SW 1271 (cell line): ENCODE measurements around the gene ITPKB.
"Not testable (repeated sequence)": the region's sequence is repeated elsewhere in the genome, so short reads cannot be mapped to it uniquely, and the experiment has no call there.

Experiments
- DNase-seq, 2 experiments: peaks; one replicate each; lab custom pipeline; 2025; lab: John Stamatoyannopoulos, UW

The ITPKB gene

DNA sequence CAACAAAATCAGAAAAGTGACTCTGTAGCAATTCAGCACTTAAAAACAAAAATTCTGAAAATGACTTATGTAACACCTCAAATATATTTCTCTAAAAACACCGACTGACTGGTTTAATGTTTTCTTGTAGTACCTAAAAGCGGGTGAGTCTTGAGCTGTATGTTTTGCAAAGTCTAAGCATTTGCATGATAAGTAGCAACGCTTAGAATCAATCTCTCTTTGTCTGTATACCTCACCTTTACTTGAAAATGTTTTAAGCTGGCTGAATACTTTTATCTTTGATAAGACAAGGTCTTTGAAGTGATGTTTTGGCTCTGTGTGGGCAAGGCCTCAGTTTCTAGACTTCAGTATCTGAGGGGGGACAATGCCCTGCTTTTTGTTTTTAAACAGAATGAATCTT lies 8.2 kb downstream of the ITPKB start:
- DNase-seq, result no peak

DNA sequence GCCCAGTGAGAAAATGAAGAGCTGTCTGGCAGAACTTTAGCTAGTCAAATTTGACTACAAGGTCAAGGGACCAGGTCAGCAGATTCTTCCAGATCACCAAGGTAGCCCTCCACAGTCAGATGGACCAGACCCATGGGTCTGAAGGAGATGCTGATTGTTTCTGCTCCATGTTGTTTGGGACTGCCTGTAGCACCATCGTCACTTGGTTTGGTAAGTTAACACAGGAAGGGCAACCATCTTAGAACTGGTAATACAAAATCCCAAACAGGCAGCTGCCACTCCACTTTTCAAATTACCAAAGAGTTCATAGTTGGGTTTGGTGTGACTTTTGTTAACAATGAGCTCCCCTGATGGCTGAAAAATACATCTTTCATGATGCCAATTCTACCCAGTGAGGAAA lies 9.0 kb downstream of the ITPKB start:
- no peak for DNase-seq

DNA sequence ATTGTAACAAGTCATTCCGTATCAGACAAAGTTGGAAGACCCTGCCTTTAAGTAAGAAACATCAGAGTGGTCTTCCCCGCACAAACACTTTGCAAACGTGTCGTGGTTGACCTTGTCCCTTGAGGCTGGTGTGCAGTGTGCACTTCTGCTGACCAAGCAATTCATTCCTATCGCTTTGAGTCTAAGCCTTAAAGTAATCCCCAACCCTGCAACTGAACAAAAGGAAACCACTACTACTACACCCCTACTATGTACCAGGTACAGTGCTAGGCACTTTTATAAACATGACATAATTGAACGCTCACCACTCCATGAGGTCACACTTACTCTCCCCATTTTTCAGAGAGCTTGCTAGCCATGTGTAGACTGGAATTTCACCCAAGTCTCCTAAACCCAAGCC lies 10.6 kb downstream of the ITPKB start:
- no peak for DNase-seq

DNA sequence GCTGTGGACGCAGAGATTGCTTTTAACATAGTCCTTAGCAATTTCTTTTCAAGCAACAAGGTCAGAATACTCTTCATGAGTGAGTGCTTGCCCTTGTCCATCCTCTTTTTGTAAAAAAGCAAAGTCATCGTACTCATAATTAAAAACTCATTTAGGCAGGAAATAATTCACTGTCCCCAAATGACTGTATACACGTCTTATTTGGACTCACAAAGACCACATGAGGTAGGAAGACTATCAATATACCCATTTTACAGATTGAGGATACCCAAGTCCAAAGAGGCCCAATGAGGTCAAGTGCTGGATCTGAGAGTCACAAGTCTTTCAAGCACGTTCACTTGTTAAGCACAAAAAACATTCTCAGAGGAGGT lies 13.2 kb downstream of the ITPKB start:
- no peak for DNase-seq

DNA sequence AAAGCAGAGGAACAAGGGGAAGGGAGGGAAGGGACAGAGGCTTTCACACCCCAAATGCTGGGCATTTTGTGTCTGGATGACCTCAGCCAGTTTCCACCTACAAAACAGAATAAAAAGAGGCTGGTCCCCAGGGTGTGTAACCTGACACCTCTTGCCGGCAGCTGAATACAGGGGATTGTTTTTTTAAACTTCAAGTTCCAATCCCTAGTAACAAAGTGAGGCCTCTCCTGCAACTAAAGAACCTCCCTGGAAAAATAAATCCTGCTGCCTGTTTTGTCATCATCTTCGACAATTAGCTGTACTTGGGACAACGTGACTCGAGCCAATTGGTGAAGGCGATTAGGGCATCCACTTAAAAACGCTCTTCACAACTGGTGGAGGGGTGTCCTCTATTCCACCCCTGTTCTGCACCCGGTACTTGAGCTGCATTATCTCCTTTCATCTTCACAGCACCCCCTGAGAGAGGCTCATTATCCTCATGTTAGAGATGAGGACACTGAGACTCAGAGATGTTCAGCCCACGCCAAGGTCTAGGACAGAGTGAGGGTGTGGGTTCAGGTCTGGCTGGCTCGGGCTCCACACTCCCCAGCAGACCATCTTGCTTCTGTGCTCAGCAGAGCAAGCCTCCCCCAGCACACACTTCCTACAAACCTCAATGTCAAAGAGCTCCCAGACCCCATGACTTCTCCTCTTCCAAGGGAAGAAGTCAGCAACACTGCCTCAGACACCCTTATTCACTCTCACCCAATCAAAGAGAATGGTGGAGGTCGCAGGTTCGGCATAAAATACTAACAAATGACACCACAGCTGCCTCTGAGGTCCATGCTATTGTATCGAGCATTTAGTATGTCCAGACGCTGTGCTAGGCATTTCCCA lies 15.2 kb downstream of the ITPKB start:
- DNase-seq, result no peak

DNA sequence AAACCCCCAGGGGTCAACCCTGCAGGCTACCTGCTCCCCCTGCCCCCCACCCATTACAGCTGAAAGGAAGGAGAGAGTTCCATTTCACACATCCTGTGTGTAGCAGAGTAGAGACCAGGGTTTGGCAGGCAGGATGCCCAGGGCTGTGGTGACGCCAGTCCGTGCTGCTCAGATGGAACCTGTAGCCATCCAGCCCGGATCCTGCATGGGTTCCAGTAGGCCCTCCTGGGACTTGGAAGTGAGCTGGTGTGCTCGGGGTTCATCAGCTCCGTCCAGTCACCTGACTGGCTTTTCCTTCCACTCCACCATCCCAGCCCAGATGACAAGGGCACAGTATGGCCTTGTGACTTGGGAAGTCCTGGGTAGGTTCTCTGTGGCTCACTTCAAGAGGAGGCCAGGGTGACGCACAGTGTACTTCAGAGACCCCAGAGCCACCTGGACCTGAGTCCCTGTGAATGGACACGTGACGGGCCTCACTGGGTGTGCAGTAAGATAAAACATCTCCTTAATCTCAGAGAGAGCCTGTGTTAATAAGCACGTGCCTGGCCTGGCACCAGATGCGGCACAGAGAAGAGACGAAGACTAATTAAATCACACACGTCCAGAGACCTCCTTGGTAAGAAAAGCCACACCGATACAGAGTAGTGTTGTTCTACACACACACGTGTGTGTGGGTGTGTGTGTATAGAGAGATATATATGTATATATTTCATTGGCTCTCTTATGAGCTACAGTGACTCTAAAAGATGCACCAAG lies 16.0 kb downstream of the ITPKB start:
- DNase-seq, result no peak

DNA sequence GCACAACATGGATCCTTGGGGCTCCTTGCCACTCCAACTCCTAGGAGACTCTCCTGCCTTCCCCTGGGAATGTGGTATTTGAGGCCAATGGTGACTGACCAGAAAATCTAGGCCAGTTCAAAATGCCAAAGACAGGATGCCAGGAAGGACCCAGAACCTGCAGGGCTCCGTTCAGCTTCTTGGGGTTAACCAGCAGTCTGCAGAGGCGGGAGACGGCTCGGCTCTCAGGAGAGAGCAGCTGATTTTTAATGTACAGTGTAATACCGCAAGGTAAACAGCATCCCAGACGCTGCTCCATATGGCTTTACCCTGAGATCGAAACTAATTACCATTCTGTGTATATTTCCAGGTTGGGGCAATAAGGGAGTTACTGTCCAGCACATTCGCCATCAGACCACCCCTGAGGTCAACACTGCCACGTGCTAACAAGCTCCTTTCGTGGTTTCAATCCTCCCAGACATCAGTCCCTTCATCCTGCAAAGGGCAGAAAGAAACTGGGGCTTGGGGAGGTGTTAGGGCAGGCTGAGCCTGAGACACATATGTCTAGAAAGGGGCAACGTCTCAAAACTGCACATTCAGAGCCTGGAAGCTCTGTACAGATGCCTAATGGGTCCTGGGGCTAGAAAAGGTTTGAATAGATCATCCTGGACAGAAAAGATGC lies 16.7 kb downstream of the ITPKB start:
- no peak for DNase-seq

DNA sequence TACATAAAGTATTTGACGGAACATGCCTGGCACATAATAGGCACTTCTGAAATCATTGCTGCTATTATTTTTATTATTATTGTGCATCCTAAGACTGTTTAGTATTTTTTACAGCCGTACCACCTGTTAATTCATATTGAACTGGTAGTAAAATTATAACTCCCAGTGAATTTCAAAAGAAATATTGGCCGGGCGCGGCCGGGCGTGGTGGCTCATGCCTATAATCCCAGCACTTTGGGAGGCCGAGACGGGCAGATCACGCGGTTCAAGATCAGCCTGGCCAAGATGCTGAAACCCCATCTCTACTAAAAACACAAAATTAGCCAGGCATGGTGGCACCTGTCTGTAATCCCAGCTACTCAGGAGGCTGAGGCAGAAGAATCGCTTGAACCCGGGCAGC lies 18.5 kb downstream of the ITPKB start:
- DNase-seq, result not testable (repeated sequence)

DNA sequence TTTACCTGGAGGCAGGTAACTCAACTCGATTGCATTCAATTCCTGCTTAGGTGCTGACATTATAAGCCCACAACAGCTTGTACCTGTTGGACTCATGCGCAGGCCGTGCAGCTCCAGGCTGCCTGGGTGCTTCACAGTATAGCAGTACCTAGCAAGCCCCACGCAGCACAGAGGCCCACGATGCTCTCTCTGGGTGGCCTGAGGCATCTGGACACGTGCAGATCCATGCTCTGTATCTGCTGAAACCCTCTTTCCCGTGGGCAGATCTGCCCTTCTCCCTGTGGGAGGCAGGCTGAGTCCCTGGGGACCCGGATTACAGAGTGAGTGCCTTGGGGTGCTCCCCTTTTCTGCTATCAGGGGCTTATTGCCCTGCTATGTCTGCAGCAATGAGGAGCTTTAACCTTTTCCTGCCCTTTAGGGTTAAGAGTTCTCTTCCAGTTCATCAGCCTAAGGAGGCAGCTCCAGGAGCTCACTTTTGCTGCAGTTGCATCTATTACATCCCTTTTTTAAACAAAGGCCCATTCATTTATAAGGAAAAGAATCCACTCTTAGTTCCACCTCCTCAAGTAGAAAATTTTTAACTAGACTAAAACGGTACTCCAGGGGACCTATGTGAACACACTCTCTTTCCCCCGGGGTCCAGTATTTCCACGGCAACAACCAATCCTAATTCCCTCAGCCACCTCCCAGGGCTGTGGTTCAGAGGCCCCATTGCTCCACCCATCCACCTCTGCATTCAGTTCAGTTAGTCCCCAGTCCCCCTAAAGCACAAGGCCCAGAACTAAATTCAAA lies 19.3 kb downstream of the ITPKB start:
- no peak for DNase-seq

DNA sequence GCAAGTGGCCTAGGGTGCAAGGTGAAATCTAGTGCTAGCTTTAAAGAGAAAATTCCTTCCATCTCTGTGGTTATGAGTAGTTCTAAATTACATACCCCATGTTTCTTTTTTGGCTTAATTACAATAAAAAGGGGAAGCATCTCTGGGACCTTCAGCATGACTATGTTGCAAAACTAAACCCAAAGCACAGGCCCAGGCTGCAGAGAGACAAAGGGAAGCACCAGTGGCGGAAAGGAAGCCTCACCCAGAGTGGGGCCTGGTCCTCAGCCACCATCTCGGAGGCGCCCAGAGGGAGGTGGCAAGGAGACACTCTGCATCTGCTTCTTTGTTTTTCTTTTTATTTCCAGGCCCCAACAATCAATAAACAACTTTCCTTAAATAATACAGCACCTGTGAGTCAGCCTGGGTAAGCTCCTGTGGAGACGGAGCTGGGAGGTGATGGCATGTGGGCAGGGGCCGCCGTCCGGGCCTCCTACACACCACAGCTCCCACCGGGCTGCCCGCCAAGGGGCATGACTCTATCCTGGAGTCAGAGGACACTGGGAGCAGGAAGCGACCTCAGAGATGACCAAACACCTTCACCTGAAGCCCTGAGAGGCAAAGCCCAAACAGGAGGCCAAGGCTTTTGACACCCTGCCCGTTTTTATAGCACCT lies 21.7 kb downstream of the ITPKB start:
- DNase-seq, result no peak

DNA sequence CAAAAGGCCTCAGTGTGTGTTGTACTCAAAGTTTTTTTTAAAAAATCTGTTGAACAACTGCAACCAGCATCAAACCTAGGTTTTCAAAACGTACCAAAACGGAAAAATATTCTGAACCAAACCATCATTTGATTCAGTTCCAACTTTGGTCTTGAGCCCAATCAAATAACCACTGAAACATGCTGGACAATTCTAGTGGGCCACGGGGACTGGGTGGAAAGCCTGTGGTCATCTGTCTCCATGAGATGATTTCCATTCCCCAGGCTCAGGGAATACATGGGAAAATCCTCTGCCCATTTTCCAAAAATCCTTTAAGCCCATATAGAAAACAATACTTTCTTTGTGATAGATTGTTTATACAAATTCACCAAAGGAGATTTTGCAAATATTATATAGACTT lies 22.5 kb downstream of the ITPKB start:
- no peak for DNase-seq

DNA sequence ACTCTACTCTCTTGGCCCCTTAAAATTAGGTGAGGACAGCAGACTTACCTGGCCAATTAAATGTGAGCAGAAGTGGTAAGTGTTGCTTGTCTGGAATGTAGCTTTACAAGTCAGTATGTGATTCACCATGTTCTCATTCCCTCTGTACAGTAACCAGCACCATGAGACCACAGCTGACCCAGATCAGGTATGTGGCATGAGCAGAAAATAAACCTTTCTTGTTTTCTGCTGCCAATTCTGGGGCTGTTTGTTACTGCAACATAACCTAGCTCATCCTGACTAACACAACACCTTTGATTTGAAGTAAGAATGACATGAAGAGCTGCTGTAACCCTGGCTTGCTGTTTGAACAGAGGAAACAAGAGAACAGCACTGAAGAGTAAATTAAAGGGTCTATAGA lies 24.9 kb downstream of the ITPKB start:
- no peak for DNase-seq

DNA sequence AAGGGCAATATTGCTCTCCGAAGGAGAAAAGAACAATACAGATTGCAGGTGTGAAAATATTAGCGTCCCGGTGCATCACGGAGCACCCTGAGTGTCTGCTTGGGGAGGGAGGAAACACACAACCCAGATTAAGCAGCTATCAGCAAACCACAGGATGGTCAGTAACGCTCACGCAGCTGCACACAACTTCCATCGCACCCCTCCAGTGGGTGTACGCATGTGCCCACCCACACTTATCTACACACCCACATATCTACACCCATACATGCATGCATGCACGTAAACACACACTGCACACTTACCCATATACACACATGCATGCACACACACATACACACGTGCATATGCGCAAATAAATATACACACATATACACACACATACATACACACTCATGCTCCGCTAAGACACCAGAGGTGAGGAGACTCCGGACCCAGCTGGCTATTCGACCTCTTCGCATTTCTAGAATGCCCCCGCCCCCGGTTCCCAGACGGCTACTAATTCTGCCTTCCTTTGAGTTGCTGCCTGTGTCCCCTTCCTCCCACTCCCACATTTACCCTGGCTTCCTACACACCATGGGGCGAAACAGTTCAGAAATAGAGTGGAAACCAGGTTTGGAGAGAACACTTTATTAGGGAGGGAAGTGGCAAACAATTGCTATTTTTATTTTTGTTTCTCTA lies 26.2 kb downstream of the ITPKB start:
- DNase-seq, result no peak

DNA sequence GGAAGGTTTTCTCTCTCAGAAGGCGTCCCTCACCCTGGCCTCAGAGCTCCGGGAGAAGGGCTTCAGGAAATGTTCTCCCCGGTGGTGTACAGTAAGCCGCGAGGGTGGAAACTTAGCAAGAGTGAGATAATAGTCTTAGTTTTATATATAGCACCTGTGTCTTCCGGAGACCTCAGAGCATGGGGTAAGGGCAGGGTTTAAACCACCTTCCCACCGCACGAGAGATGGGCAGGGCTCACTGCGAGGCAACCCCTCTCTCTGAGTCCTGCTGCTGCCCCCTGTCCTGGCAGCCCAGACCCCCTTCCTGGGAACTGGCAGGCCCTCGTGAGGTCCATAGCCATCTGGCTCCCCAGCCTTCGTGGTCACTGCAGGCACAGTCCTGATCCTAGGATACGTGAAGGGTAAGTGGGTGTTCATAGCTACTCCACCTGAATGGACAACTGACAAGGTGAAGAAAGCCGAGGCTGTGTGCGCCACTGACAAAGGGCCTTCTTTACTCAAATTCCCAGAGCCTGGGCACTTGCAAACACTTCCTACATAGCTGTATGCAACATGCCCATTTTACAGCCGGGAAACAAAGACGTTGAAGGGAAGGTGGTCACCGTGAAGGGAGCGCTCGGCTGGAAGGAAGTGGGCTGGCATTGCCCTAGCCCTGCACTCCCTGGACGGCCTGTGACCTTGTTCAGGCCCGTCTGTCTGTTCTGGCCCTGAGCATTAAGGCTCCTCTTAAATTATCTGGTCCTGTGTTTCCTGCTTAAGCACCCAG lies 26.9 kb downstream of the ITPKB start:
- DNase-seq, result no peak

DNA sequence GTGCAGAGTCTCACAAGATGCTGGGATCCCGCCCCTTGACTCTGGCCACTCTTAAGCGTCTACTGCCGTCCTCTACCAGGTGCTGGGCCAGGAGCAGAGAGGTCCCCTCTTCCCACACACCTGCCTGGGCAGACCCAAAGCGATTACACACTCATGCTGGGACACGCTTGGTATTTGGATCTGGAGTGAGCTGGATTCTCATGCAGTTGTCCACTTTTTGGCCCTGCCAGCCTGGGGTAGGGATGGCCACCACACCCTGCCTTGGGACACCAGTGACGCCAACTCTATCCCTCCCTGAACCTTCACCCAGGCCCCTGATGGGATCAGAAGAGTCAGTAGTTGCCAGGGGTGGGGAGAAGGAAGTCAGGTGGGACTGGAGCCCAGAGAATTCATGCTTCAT lies 28.6 kb downstream of the ITPKB start:
- no peak for DNase-seq

DNA sequence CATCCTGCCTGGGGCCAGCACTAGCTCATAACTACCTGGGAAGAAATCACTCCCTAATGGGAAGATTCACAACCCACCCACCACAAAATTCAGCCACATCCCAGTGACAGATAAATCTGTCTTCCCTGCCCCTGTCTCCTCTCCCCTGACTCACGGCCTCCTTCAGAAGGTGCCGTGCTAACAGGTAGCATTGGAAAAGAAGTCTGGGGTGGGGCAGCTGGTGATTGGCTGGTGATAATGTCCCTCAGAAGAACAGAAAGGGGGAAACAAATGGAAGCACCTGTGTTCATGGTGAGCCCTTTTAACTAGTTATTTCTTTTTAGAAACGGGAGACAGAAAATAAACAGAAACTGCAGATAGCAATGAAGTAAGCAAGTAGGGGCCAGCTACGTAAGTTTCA lies 29.1 kb downstream of the ITPKB start:
- DNase-seq, result no peak

DNA sequence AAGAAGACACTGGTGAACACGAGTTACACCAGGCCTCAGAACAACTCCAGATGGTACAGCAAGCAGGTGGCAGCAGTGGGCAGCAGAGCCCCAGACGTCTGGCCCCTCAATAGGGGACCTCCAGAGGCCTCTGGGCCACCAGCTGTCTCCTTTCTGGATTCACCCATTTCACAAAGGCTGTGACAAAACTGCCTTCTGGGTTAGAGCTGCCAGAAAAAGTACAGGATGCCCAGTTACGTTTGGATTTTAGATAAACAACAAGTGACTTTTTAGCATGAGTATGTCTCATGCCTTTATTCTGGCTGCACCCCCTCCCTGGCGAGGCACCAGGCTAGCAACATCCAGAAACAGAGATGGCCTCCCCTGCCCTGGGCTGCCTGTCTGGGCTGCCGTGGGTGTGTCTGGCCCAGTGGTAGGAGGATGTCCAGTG lies 30.1 kb downstream of the ITPKB start:
- no peak for DNase-seq

DNA sequence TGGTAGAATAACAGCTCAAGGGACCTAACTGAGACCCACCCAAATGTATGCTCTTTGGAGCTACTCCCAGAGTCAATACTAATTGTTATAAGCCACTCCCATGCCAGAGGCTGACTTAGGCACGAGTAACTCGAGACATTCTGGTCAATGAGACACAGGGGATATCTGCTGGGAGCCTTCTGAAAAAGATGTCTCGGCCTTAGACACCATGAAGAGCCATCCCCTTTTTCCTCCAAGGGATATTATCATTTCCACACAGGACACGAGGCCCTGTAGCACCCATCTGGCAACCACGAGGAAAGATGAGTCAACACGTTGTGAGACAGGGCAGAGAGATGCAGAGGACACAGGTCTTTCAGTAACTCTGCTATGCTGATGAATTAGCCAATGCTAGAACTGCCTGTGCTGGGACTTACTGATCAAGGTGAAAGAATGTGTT lies 30.7 kb downstream of the ITPKB start:
- DNase-seq, result no peak

DNA sequence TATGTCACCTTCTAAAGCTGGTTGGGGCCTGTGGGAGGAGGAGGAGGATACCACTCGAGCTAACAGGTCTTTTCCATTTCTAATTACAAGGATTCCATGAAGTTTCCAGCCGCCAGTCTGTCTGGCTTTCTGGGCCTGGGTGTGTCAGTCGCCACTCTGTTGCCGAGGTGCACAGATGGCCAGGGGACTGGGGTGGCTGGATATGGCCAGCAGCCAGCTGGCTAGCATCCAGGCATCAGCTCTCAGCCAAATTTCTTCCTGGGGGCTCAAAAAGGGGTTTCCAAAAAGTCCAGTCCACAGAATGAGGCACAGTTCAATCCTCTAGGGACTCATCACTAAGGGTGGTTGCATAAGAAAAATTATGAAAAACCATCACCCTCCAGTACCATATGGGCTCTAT lies 32.4 kb downstream of the ITPKB start:
- no peak for DNase-seq
